IPS-18c (cell line): ENCODE measurements around the gene UBA1.

Source experiments
- H3K4me3 ChIP-seq: 2 replicates; pipeline ENCODE4 v1.7.0; 2013; ENCODE audit warnings: low read depth, mild to moderate bottlenecking, low read length, moderate library complexity; ENCODE audit not compliant: insufficient read depth
- H3K9me3 ChIP-seq: one replicate; pipeline ENCODE4 v1.6.1; 2013; ENCODE audit warnings: mild to moderate bottlenecking, low read length, moderate library complexity; ENCODE audit not compliant: control insufficient read depth, insufficient read depth

Gene UBA1

DNA sequence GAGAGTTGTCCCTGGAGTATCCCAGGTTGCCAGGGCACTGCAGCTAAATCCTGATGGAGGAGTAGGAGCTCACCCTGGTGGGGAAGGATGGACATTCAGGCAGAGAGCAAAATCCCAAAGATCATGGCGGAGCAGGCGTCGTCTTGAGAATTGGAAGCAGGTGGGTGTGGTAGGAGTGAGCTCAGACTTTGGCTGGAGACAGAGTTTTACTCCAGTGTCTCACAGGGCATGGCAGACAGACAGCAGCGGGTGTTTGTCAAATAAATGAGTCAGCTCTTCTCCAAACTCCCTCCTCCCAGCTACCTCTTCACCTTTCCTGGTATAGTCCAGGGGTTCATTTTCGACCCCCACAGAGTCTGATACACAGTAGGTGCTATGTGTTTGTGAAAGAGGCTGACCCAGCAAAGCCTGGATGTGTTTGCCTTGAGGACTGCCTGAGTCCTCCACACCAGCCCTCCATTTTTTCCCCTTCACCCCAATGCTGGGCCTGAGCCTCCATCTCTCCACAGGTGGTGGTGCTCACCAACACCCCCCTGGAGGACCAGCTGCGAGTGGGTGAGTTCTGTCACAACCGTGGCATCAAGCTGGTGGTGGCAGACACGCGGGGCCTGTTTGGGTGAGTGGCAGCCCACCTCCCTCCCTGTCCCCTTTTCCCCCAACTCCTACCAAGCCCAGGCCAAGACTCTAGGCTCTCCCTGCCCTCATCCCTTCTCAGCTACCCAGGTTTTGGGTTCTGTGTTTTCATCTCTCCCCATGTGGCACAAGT is 6.9 kb downstream of the UBA1 start:
- H3K4me3 ChIP-seq, result no peak overlapping the region
- peaks cover 2% of the 10 kb centered on the region for H3K9me3 ChIP-seq

DNA sequence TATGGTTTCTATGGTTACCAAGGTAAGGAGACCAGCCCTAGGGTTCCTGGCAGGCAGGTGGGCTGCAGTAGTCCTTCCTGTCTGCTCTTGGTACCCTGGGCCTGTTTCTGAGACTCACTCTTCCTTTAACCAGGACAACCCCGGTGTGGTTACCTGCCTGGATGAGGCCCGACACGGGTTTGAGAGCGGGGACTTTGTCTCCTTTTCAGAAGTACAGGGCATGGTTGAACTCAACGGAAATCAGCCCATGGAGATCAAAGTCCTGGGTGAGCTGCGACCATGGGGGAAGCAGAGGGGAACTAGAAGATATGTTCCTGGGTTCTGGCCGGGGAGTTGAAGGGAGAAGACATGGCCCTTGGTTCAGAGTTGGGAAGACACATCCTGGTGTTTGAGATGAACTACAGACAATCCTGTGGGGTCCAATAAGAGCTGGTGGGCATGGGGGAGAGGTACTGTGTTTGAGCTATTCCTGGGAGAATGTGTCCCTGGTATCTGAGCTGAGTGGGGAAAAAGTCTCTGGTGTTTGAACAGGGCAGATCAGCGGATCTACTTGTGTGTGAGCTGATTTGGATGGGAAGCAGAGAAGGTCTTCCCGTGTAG is 7.8 kb downstream of the UBA1 start:
- peaks cover 2% of the 10 kb centered on the region for H3K9me3 ChIP-seq
- no peak overlapping the region for H3K4me3 ChIP-seq

DNA sequence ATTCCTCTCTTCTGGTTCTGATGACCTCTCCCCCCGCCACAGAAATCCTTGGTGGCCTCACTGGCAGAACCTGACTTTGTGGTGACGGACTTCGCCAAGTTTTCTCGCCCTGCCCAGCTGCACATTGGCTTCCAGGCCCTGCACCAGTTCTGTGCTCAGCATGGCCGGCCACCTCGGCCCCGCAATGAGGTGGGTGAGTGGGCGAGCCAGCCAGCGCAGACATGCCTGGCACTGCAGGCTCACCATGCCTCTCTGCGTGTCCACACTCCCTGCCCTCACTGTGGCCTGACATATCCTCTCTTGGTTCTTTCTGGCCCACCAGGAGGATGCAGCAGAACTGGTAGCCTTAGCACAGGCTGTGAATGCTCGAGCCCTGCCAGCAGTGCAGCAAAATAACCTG is 8.7 kb downstream of the UBA1 start:
- H3K4me3 ChIP-seq, result no peak overlapping the region

DNA sequence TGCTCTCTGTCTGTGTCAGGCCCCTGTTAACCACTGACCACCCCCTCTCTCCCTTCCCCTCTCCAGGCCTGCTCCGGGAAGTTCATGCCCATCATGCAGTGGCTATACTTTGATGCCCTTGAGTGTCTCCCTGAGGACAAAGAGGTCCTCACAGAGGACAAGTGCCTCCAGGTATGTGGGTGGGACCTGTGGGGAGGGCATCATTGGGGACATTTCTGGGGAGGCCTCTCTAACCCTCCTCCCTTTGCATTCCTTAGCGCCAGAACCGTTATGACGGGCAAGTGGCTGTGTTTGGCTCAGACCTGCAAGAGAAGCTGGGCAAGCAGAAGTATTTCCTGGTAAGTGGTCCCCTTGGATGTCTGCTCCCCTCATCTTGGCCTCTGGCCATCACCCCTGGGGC is 9.2 kb downstream of the UBA1 start:
- no peaks in the 10 kb centered on the region for H3K9me3 ChIP-seq
- no peak overlapping the region for H3K4me3 ChIP-seq

More for the DNA sequence above, 8.7 kb downstream of the UBA1 start:
- peaks cover 1% of the 10 kb centered on the region for H3K9me3 ChIP-seq

DNA sequence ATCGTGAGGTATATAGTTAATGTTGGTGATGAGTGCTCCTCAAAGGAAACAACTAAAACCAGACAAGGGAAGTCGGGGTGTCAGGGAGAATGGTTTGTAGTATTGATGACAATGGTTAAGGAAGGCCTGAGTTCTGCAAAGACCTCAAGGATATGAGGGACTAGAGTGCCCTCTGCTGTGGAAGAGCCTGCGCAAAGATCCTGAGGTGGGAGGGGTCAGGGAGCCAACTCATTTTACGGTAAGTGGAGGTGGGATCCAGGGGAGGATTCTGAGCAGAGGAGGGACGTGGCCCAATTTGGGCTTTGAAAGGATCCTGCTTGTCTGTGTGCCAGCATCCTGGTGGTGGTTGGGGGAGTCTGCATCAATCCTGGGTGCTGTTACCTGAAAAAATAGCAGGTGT is 11.3 kb downstream of the UBA1 start:
- Histone ChIP-seq H3K9me3 (no peaks in the 10 kb centered on the region), H3K4me3 (no peak overlapping the region)

DNA sequence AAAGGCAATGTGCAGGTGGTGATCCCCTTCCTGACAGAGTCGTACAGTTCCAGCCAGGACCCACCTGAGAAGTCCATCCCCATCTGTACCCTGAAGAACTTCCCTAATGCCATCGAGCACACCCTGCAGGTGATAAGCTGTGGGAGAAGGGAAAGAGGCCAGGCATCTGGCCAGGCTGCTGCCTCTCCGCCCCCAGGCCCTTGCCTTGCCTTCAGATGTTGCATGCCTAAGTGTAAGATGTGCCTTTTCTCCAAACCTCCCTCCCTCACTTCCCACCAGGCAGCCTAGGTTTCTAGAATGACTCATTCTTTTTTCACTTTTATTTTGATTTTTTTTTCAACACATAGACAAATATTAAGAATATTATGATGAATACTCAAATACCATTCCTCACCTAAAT is 12.7 kb downstream of the UBA1 start:
- H3K9me3 ChIP-seq, result no peaks in the 10 kb centered on the region
- no peak overlapping the region for H3K4me3 ChIP-seq

DNA sequence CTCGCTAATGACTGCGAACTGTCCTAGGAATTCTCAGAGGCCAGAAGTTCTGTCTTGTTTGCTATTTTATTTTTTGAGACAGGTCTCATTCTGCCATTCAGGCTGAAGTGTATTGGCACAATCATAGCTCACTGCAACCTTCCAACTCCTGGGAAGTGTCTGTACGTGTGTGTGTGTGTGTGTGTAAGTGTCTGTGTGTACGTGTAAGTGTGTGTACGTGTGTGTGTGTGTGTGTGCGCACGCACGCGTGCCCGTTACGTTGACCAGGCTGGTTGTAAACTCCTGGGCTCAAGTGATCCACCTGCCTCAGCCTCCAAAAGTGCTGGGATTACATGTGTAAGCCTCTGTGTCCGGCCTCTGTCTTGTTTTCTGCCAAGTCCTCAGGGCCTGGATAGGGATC is 14.5 kb downstream of the UBA1 start:
- H3K4me3 ChIP-seq, result no peak overlapping the region
- no peaks in the 10 kb centered on the region for H3K9me3 ChIP-seq

DNA sequence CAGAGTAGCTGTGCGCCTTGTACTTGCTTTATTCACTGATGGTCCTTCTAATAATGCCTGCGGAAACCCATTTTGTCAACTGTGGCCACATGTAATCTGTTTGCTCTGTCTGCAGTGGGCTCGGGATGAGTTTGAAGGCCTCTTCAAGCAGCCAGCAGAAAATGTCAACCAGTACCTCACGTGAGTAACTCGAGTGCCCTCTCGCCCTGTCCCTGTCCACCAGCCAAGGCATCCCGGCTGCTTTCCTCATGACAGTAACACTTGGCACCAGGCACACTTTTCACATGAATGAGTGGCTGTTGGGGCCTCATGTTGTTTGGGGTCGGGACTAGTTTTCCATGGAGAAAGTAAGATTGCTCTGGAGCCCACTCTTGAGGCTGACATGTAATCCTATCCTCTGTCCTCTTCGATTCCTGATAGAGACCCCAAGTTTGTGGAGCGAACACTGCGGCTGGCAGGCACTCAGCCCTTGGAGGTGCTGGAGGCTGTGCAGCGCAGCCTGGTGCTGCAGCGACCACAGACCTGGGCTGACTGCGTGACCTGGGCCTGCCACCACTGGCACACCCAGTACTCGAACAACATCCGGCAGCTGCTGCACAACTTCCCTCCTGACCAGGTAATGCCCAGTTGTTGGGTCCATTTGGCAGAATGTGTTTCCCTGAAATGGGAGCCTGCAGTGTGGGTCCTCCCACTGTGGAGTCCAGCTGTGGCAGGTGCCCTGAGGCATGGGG is 16.0 kb downstream of the UBA1 start:
- Histone ChIP-seq H3K4me3 (no peak overlapping the region), H3K9me3 (no peaks in the 10 kb centered on the region)

DNA sequence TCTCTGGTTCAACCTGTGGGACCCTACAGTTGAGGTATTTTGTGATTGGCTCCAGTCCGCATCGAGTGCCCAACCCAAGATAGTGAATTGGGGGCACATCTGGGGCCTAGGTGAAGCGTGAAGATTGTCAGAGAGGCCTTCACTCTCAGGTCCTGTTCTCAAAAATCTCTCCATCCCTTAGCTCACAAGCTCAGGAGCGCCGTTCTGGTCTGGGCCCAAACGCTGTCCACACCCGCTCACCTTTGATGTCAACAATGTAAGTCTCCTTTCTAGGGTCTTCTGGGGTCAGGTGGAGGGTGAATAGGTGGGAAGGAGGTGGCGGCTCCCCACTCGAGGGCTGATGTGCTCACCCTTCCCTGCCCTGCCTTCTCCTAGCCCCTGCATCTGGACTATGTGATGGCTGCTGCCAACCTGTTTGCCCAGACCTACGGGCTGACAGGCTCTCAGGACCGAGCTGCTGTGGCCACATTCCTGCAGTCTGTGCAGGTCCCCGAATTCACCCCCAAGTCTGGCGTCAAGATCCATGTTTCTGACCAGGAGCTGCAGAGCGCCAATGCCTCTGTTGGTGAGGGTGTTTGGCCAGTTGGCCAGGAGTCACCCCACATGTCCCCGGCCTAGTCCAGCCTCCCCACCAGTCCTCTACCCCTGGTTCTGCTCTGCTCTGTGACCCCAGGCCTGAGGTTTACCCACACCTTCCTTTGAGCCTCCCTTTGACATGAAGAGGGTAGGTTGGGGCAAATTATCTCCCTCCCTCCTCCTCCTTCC is 17.2 kb downstream of the UBA1 start:
- no peak overlapping the region for H3K4me3 ChIP-seq

DNA sequence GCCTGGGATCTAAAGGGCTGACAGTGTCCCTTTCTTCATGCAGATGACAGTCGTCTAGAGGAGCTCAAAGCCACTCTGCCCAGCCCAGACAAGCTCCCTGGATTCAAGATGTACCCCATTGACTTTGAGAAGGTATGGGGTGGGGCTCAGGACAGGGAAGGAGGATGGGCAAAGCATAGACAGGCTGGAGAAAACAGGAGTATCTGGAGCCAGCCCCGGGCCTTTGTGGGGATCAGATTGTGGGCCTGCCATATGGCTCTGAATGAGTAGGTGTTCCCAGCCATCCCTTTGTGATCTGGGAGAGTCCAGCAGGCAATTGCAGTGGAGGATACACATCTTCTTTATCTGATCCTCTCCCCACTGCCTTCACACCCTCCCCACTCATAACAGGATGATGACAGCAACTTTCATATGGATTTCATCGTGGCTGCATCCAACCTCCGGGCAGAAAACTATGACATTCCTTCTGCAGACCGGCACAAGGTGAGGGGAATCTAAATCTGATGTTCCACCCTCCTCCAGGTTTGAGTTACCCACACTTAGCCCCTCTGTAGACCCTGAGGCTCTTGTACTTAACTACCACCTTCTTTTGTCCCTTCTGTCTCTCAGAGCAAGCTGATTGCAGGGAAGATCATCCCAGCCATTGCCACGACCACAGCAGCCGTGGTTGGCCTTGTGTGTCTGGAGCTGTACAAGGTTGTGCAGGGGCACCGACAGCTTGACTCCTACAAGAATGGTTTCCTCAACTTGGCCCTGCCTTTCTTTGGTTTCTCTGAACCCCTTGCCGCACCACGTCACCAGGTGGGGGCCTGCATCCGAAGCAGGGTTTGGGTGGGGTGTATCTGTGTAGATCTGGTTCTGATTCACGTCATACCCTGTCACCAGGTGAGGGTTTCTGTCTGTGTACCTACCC is 19.0 kb downstream of the UBA1 start:
- Histone ChIP-seq H3K4me3 (no peak overlapping the region), H3K9me3 (no peaks in the 10 kb centered on the region)

More for the DNA sequence above, 17.2 kb downstream of the UBA1 start:
- no peaks in the 10 kb centered on the region for H3K9me3 ChIP-seq

DNA sequence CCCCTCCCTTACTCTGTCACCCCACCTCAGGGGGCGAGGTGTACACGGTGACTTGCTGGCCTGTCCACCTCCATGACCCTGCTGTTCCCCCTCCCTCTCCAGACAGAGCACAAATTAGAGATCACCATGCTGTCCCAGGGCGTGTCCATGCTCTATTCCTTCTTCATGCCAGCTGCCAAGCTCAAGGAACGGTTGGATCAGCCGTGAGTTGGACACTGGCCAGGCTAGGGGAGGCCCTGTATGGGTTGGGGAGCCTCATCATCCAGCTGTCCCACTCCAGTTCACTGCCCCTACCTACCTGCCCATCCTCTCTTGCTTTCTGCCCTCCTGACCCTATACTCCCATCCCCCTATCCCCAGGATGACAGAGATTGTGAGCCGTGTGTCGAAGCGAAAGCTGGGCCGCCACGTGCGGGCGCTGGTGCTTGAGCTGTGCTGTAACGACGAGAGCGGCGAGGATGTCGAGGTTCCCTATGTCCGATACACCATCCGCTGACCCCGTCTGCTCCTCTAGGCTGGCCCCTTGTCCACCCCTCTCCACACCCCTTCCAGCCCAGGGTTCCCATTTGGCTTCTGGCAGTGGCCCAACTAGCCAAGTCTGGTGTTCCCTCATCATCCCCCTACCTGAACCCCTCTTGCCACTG is 20.9 kb downstream of the UBA1 start:
- Histone ChIP-seq H3K9me3 (no peaks in the 10 kb centered on the region), H3K4me3 (no peak overlapping the region)

DNA sequence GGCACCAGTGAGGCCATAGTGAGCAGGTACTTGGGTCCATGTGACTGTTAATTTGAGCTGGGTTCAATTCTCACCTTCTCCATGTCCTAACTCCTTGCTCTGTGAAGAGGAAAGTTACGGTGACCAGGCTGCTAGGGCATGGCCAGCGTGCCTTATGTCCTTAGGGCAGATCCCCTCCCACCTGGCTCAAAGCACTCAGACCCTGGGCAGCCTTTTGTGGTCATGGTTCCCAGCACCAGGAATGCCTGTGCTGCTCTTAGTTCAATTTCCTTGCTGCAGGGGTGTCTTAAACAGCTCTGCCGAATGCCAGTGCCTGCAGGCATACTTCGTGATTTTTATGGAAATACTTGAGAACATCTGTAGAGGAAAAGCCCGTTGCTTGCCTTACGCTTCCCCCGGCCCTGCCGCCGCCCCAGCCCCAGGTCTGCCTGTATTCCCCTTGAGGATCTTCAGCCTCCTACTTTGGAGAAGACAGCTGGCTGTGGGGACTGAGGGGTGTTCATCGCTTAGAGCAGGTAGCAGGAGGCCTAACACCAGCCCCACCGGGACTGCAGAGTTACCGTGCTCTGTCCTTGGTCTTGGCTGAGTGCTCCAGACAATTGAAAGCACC is 21.8 kb downstream of the UBA1 start:
- no peaks in the 10 kb centered on the region for H3K9me3 ChIP-seq
- no peak overlapping the region for H3K4me3 ChIP-seq

DNA sequence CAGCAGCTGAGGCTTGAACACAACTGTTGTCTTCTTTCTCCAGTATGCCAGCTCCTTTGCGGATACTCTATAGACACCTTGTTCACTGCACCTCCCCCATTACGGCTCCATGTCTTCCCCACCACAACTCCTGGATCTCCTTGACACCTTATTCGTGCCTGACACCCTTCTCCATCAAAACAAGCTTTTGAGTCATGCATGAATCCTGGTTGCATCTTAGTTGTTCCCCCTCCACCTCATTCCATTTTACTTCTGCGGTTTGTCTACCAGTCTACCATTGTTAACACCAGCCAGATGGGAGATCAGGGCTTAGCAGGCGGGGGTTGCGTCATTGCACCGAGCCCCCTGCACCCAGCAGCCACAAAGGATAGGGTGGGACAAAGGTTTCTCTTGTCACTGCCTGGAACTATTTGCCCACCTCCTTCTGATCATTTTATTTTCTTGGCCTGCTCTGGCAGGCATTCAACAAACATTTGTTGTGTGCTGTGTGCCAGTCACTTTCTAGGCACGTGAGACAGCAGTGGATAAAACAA is 22.8 kb downstream of the UBA1 start:
- H3K4me3 ChIP-seq, result peak overlapping the region; percentile 15; the same call in 1 of the 2 replicates

DNA sequence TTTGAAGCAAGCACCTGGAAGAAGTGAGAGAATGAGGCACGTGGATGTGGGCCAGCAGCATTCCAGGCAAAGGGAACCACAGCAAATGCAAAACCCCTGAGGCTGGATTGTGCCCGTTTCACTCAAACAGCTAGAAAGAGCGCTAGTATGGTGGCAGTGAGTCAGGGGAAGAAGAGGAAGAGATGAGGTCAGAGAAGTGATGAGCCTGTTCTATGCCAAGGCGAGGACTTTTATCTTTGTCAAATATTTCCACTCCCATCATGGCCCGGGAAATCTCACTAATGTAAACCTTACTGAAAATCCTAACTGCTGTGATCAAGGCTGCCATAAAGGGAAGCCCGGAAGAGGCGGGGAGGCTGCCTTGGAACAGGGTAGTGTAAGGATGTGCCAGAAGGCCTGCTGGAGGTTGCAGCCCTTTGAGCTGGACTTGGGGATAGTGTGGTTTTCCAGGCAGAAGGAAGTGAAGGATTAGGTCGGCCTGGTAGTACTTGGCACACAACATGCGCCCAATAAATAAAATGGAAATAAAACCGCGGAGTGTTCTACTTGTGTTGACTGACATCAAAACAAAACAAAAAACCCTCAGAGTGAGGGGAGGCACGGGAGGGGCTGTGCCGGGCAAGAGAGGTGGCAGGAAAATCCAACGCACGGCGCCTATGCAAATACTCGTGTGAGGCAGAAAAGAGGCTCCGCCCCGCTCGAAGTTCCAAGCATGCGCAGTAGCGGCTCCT is 23.7 kb downstream of the UBA1 start:
- Histone ChIP-seq H3K9me3 (no peaks in the 10 kb centered on the region), H3K4me3 (peak overlapping the region; percentile 16)

More for the DNA sequence above, 22.8 kb downstream of the UBA1 start:
- no peaks in the 10 kb centered on the region for H3K9me3 ChIP-seq

DNA sequence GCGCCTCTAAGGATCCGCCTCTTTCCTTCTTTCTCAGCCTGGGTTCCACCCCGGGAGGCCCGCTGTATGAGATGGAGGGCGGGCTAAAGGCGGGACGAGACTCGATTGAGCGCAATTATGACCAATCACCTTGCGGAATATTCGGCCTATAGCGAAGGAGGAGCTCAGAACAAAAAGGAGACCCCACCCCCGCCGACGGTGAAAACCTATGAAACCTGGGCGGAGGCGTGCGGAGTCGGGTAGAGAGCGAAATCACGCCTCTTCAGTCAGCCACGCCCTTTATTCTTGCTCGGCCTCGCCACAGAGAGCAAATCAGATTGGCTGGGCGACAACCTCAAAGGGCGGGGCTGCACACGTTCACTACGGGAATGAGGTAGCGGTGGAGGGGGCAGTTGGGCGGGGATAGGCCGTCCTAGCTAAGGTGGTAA is 24.2 kb downstream of the UBA1 start:
- no peaks in the 10 kb centered on the region for H3K9me3 ChIP-seq
- H3K4me3 ChIP-seq, result peak overlapping the region; percentile 96; the same call in 1 of the 2 replicates
